Measurements from ENCODE around the gene STIM1. TPM values are rescaled to one million over a fixed set of nuclear protein-coding genes. Genes with fewer than 3 reads are reported as not detected.

The STIM1 gene
- total RNA-seq, 4 donors from 2014 or later = 42.4 to 114 (median 72.8) TPM

- Histone ChIP-seq H3K27me3 (no peaks in the 10 kb centered on the region), H3K4me1 (peaks cover 7 to 44% (median 15%) of the 10 kb centered on the region in 3 donors), H3K27ac (no peak overlapping the region), H3K9me3 (no peaks in the 10 kb centered on the region), H3K36me3 (peaks cover 0 to 48% of the 10 kb centered on the region in 2 donors), H3K4me3 (no peak overlapping the region)
- WGBS, 2 donors (ENCODE audit: low coverage in 1 of 2) = 100% methylated on average over 1 of the region's 1 CpG; no CpG with 5 or more reads in 1 of the 2 donors
- no peak for ATAC-seq
- no peak for TF ChIP-seq CTCF (IDR thresholded peaks at IDR 0.05)
- TF ChIP-seq POLR2A (IDR thresholded peaks at IDR 0.05) = no peak
- no peak for TF ChIP-seq POLR2AphosphoS5 (IDR thresholded peaks at IDR 0.05)
- TF ChIP-seq EP300 (IDR thresholded peaks at IDR 0.05) = no peak
These were observed 204.0 kb downstream of the STIM1 start for GRCh38 chr11:4059424-4059823.

- Histone ChIP-seq H3K4me1 (peaks cover 16 to 53% (median 22%) of the 10 kb centered on the region in 3 donors), H3K4me3 (no peak overlapping the region), H3K9me3 (no peaks in the 10 kb centered on the region), H3K36me3 (peaks cover 0 to 48% of the 10 kb centered on the region in 2 donors), H3K27ac (no peak overlapping the region), H3K27me3 (no peaks in the 10 kb centered on the region)
- 61 to 71% methylated on average over 2 to 4 of the region's 4 CpGs for WGBS, 2 donors (ENCODE audit: low coverage in 1 of 2)
- ATAC-seq = no peak
- no peak for TF ChIP-seq POLR2A (IDR thresholded peaks at IDR 0.05)
- no peak for TF ChIP-seq EP300 (IDR thresholded peaks at IDR 0.05)
- no peak for TF ChIP-seq POLR2AphosphoS5 (IDR thresholded peaks at IDR 0.05)
- TF ChIP-seq CTCF (IDR thresholded peaks at IDR 0.05) = no peak
These were observed 204.9 kb downstream of the STIM1 start for GRCh38 chr11:4060182-4060923.

- 83 to 92% methylated on average over 1 of the region's 1 CpG for WGBS, 2 donors (ENCODE audit: low coverage in 1 of 2)
- Histone ChIP-seq H3K27ac (no peak overlapping the region), H3K9me3 (no peaks in the 10 kb centered on the region), H3K27me3 (no peaks in the 10 kb centered on the region), H3K4me3 (no peak overlapping the region), H3K4me1 (peaks cover 19 to 67% (median 27%) of the 10 kb centered on the region in 3 donors), H3K36me3 (peaks cover 0 to 34% of the 10 kb centered on the region in 2 donors)
- TF ChIP-seq EP300 (IDR thresholded peaks at IDR 0.05) = no peak
- no peak for TF ChIP-seq POLR2AphosphoS5 (IDR thresholded peaks at IDR 0.05)
- no peak for TF ChIP-seq POLR2A (IDR thresholded peaks at IDR 0.05)
- no peak for TF ChIP-seq CTCF (IDR thresholded peaks at IDR 0.05)
- ATAC-seq = no peak
These were observed 206.2 kb downstream of the STIM1 start for GRCh38 chr11:4061700-4062099.

- TF ChIP-seq EP300 (IDR thresholded peaks at IDR 0.05) = no peak
- TF ChIP-seq POLR2A (IDR thresholded peaks at IDR 0.05) = no peak
- TF ChIP-seq CTCF (IDR thresholded peaks at IDR 0.05) = no peak
- TF ChIP-seq POLR2AphosphoS5 (IDR thresholded peaks at IDR 0.05) = no peak
- no peaks in the 10 kb centered on the region for H3K9me3 ChIP-seq
- H3K27me3 ChIP-seq = no peaks in the 10 kb centered on the region
- H3K36me3 ChIP-seq = peaks cover 0 to 28% of the 10 kb centered on the region in 2 donors
- H3K27ac ChIP-seq = peak overlapping the region in 3 of 4 donors; percentile 39 to 72 (median 57)
- no peak overlapping the region for H3K4me3 ChIP-seq
- 34 to 37% methylated on average over 3 of the region's 3 CpGs for WGBS, 2 donors (ENCODE audit: low coverage in 1 of 2)
- no peak for ATAC-seq
- peaks cover 19 to 60% (median 23%) of the 10 kb centered on the region in 3 donors for H3K4me1 ChIP-seq
These were observed 207.9 kb downstream of the STIM1 start for GRCh38 chr11:4063348-4063747.

Data from gastroesophageal sphincter (tissue), 4 donors.